Endothelial cell (in vitro differentiated cells): ENCODE data around the gene MED12L. TPM values are rescaled to one million over a fixed set of nuclear protein-coding genes. Genes with fewer than 3 reads are reported as not detected.

ENCODE experiments used
- DNase-seq: peaks from one replicate; pipeline ENCODE4 v3.0.0; 2021; ENCODE audit warnings: low spot score
- H3K27ac Mint-ChIP-seq: one replicate; pipeline ENCODE4 v1.8.0; 2021; ENCODE audit warnings: mixed read lengths, inconsistent platforms; ENCODE audit not compliant: unreplicated experiment
- H3K27me3 Mint-ChIP-seq: one replicate; pipeline ENCODE4 v1.8.0; 2021; ENCODE audit warnings: mild to moderate bottlenecking, moderate library complexity, mixed read lengths, inconsistent platforms; ENCODE audit not compliant: unreplicated experiment
- H3K36me3 Mint-ChIP-seq: one replicate; pipeline ENCODE4 v1.8.0; 2021; ENCODE audit warnings: mild to moderate bottlenecking, low read depth, mixed read lengths, inconsistent platforms; ENCODE audit not compliant: unreplicated experiment
- H3K4me1 Mint-ChIP-seq: one replicate; pipeline ENCODE4 v1.8.0; 2021; ENCODE audit warnings: mild to moderate bottlenecking, mixed read lengths, inconsistent platforms; ENCODE audit not compliant: unreplicated experiment
- H3K4me3 Mint-ChIP-seq: one replicate; pipeline ENCODE4 v1.8.0; 2021; ENCODE audit warnings: mild to moderate bottlenecking, mixed read lengths, inconsistent platforms; ENCODE audit not compliant: unreplicated experiment
- H3K9me3 Mint-ChIP-seq: one replicate; pipeline ENCODE4 v1.8.0; 2021; ENCODE audit warnings: mixed read lengths, inconsistent platforms; ENCODE audit not compliant: unreplicated experiment
- CTCF ChIP-seq: fragments of 200-600 bp; sonication (generic); IDR thresholded peaks from one replicate; pipeline ENCODE4 v1.5.0; 2021; ENCODE audit warnings: antibody characterized with exemption; ENCODE audit not compliant: unreplicated experiment
- total RNA-seq: library from RNA; stranded (reverse); fragmentation: NEBNext Ultra II Directional; extraction: Animal tissue kit (Norgen Biotek cat#: 25700); gene quantifications from one replicate; pipeline ENCODE4 v1.2.1, GENCODE V29; 2021; ENCODE audit not compliant: unreplicated experiment

The MED12L gene
- total RNA-seq, 1 donor from 2014 or later, result 4.4 TPM

GRCh38 chr3:151091685-151092345 lies 6.4 kb downstream of the MED12L start:
- no peaks in the 10 kb centered on the region for H3K9me3 Mint-ChIP-seq
- no peak for TF ChIP-seq CTCF
- no peaks in the 10 kb centered on the region for H3K36me3 Mint-ChIP-seq
- no peak for DNase-seq
- peak overlapping the region; percentile 28 for H3K27ac Mint-ChIP-seq
- H3K4me3 Mint-ChIP-seq, result peak overlapping the region; percentile 50
- peaks cover 23% of the 10 kb centered on the region for H3K4me1 Mint-ChIP-seq
- peaks cover 10% of the 10 kb centered on the region for H3K27me3 Mint-ChIP-seq

DNA sequence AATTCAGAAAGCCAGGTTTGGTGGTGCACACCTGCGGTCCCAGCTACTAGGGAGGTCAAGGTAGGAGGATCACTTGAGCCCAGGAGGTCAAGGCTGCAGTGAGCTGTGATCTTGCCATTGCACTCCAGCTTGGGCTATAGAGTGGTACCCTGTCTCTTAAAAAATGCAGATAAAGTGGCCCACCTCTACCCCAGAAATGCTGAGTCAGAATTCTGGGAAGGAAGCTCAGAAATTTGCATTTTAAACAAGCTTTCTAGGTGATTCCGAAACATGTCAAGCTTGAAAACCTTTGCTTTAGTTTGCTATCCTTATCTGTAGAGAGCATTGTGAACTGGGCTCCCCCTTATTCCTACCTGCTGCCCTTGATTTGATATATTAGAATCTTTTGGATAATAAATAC lies 7.7 kb downstream of the MED12L start:
- H3K4me1 Mint-ChIP-seq, result peaks cover 23% of the 10 kb centered on the region
- peaks cover 10% of the 10 kb centered on the region for H3K27me3 Mint-ChIP-seq
- no peaks in the 10 kb centered on the region for H3K9me3 Mint-ChIP-seq
- no peak for TF ChIP-seq CTCF
- H3K27ac Mint-ChIP-seq, result no peak overlapping the region
- H3K36me3 Mint-ChIP-seq, result no peaks in the 10 kb centered on the region
- H3K4me3 Mint-ChIP-seq, result no peak overlapping the region
- DNase-seq, result no peak

DNA sequence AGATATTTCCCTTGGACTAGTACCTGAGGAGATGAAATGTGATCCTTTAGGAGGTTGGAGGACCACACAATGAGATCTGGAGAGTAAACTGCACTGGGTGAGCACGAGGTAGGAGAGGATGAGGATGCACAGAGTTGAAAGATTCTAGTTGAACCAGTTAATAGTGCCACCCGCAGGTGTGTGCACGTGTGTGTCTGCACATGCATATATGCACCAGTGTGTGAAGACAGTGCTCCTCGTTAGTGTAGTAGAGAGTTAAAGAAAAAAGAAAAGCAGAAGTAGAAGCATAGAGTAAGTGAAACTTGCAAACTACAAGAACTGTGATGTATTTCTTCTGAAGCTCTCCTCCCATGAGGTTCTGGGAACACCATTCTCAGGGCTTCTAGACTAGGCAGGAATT lies 8.4 kb downstream of the MED12L start:
- Mint-ChIP-seq H3K4me3 (no peak overlapping the region), H3K27me3 (peaks cover 10% of the 10 kb centered on the region), H3K27ac (no peak overlapping the region), H3K36me3 (no peaks in the 10 kb centered on the region), H3K9me3 (no peaks in the 10 kb centered on the region), H3K4me1 (peaks cover 23% of the 10 kb centered on the region)
- no peak for DNase-seq
- TF ChIP-seq CTCF, result no peak

GRCh38 chr3:151096716-151097115 lies 11.3 kb downstream of the MED12L start:
- Mint-ChIP-seq H3K36me3 (no peaks in the 10 kb centered on the region), H3K4me1 (peaks cover 19% of the 10 kb centered on the region), H3K9me3 (no peaks in the 10 kb centered on the region), H3K27me3 (peaks cover 10% of the 10 kb centered on the region), H3K27ac (no peak overlapping the region), H3K4me3 (no peak overlapping the region)
- no peak for TF ChIP-seq CTCF
- DNase-seq, result no peak

DNA sequence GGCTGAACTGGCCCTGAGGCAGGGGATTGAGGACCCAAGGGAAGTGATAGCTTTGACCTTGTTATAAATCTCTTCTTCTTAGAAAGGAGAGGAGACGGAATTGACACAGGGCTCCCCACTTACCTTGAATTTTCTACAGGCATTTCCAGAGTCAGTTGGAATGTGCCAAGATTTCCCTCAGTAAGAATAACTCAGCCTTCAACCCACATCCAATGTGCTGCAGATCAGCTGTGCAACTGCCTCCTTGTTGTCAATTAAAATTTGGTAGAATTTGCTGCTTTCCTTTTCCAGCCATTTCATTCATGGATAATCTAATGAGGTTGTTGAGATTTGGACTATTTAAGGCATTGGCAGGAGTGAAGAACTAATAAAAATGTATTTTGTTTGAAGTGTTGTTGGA lies 14.6 kb downstream of the MED12L start:
- no peaks in the 10 kb centered on the region for H3K36me3 Mint-ChIP-seq
- H3K27ac Mint-ChIP-seq, result no peak overlapping the region
- no peak for TF ChIP-seq CTCF
- no peak for DNase-seq
- H3K4me3 Mint-ChIP-seq, result no peak overlapping the region
- H3K4me1 Mint-ChIP-seq, result peaks cover 7% of the 10 kb centered on the region
- peaks cover 3% of the 10 kb centered on the region for H3K27me3 Mint-ChIP-seq
- no peaks in the 10 kb centered on the region for H3K9me3 Mint-ChIP-seq
